ENCODE data around the gene BBX. TPM values are rescaled to one million over a fixed set of nuclear protein-coding genes. Genes with fewer than 3 reads are reported as not detected.

The BBX gene
- total RNA-seq, 1 donor from 2014 or later: 39.5 TPM

- TF ChIP-seq CTCF (IDR thresholded peaks at IDR 0.05) (no peak), POLR2A (IDR thresholded peaks at IDR 0.05) (no peak), POLR2AphosphoS5 (IDR thresholded peaks at IDR 0.05; ENCODE audit: insufficient read depth in 1 of 2, low read depth in 1 of 2) (no peak)
Observed at GRCh38 chr3:107772016-107772415, 249.3 kb downstream of the BBX start.

GRCh38 chr3:107775974-107776373, 253.2 kb downstream of the BBX start:
- no peaks in the 10 kb centered on the region for H3K9me3 ChIP-seq
- no peak for DNase-seq (ENCODE audit: extremely low spot score in 2 of 2)
- no peaks in the 10 kb centered on the region for H3K4me1 ChIP-seq
- TF ChIP-seq POLR2A (IDR thresholded peaks at IDR 0.05): no peak
- TF ChIP-seq POLR2AphosphoS5 (IDR thresholded peaks at IDR 0.05; ENCODE audit: insufficient read depth in 1 of 2, low read depth in 1 of 2): no peak
- H3K27me3 ChIP-seq: no peaks in the 10 kb centered on the region
- H3K4me3 ChIP-seq: no peak overlapping the region
- peaks cover 0 to 13% of the 10 kb centered on the region in 2 donors for H3K36me3 ChIP-seq
- H3K27ac ChIP-seq: no peak overlapping the region
- intact Hi-C loops (cut with DNase I): no loop called here

More at GRCh38 chr3:107772016-107772415, 249.3 kb downstream of the BBX start:
- H3K9me3 ChIP-seq: no peaks in the 10 kb centered on the region
- DNase-seq (ENCODE audit: extremely low spot score in 2 of 2): no peak
- H3K4me3 ChIP-seq: no peak overlapping the region
- no peaks in the 10 kb centered on the region for H3K27me3 ChIP-seq
- no peak overlapping the region for H3K27ac ChIP-seq
- intact Hi-C loops (cut with DNase I): no loop called here
- H3K4me1 ChIP-seq: no peaks in the 10 kb centered on the region
- H3K36me3 ChIP-seq: peaks cover 0 to 8% of the 10 kb centered on the region in 2 donors

GRCh38 chr3:107781253-107781652, 258.5 kb downstream of the BBX start:
- peaks cover 0 to 6% of the 10 kb centered on the region in 2 donors for H3K36me3 ChIP-seq
- H3K4me1 ChIP-seq: no peaks in the 10 kb centered on the region
- no peak overlapping the region for H3K27ac ChIP-seq
- H3K27me3 ChIP-seq: no peaks in the 10 kb centered on the region
- DNase-seq (ENCODE audit: extremely low spot score in 2 of 2): no peak
- TF ChIP-seq POLR2AphosphoS5 (IDR thresholded peaks at IDR 0.05; ENCODE audit: insufficient read depth in 1 of 2, low read depth in 1 of 2) (no peak), CTCF (IDR thresholded peaks at IDR 0.05) (no peak)
- H3K9me3 ChIP-seq: no peaks in the 10 kb centered on the region
- H3K4me3 ChIP-seq: no peak overlapping the region
- intact Hi-C loops (cut with DNase I): no loop called here

GRCh38 chr3:107782054-107782453, 259.3 kb downstream of the BBX start:
- no peak for DNase-seq (ENCODE audit: extremely low spot score in 2 of 2)
- no peak overlapping the region for H3K27ac ChIP-seq
- H3K4me1 ChIP-seq: no peaks in the 10 kb centered on the region
- intact Hi-C loops (cut with DNase I): no loop called here
- no peaks in the 10 kb centered on the region for H3K9me3 ChIP-seq
- H3K4me3 ChIP-seq: no peak overlapping the region
- TF ChIP-seq POLR2A (IDR thresholded peaks at IDR 0.05) (no peak), CTCF (IDR thresholded peaks at IDR 0.05) (no peak), POLR2AphosphoS5 (IDR thresholded peaks at IDR 0.05; ENCODE audit: insufficient read depth in 1 of 2, low read depth in 1 of 2) (no peak)
- H3K27me3 ChIP-seq: no peaks in the 10 kb centered on the region
- H3K36me3 ChIP-seq: peaks cover 0 to 6% of the 10 kb centered on the region in 2 donors

- intact Hi-C loops (cut with DNase I): no loop called here
- H3K27ac ChIP-seq: no peak overlapping the region
- peaks cover 0 to 5% of the 10 kb centered on the region in 2 donors for H3K36me3 ChIP-seq
- DNase-seq (ENCODE audit: extremely low spot score in 2 of 2): no peak
- no peak overlapping the region for H3K4me3 ChIP-seq
- TF ChIP-seq CTCF (IDR thresholded peaks at IDR 0.05) (no peak), POLR2A (IDR thresholded peaks at IDR 0.05) (no peak), POLR2AphosphoS5 (IDR thresholded peaks at IDR 0.05; ENCODE audit: insufficient read depth in 1 of 2, low read depth in 1 of 2) (no peak)
- no peaks in the 10 kb centered on the region for H3K9me3 ChIP-seq
- no peaks in the 10 kb centered on the region for H3K4me1 ChIP-seq
- no peaks in the 10 kb centered on the region for H3K27me3 ChIP-seq
Observed at GRCh38 chr3:107790612-107791011, 267.9 kb downstream of the BBX start.

Measured in vagina (tissue), 2 donors.